PC-3 (cell line): Measurements from ENCODE around the gene SLC35A4. TPM values are rescaled to one million over a fixed set of nuclear protein-coding genes. Genes with fewer than 3 reads are reported as not detected.

ENCODE experiments used
- ATAC-seq: fragments of 200-7000 bp; cut with Tn5 transposase; 2 replicates; pipeline ENCODE4 v1.9.1; 2020; ENCODE audit warnings: mild to moderate bottlenecking, moderate library complexity
- BruUV-seq: library from RNA; stranded (reverse); fragments of 400-500 nt; replicated peaks from 2 replicates; lab custom pipeline; 2021; lab: Mats Ljungman, UMichigan
- CTCF ChIA-PET: fragments of 300-600 bp; sonication (Branson Sonifier 250); formaldehyde crosslinking; loops from one replicate; lab custom pipeline; 2022; ENCODE audit warnings: antibody characterized with exemption; lab: Charles Lee
- POLR2A ChIA-PET: fragments of 300-600 bp; sonication (Branson Sonifier 250); formaldehyde crosslinking; loops from one replicate; lab custom pipeline; 2022; ENCODE audit warnings: antibody characterized with exemption; ENCODE audit not compliant: unreplicated experiment; lab: Charles Lee
- DNase-seq: peaks from one replicate; pipeline ENCODE4 v3.0.0-alpha.2; 2015
- H2AFZ ChIP-seq: fragments of 300-600 bp; sonication (generic); 2 replicates; pipeline ENCODE4 v1.6.0; 2016; ENCODE audit warnings: antibody characterized with exemption, low read length
- H3F3A ChIP-seq: fragments of 300-600 bp; sonication (generic); one replicate; pipeline ENCODE4 v1.6.0; 2017; ENCODE audit warnings: antibody characterized with exemption, low read length, control low read depth, mild to moderate bottlenecking; ENCODE audit not compliant: unreplicated experiment
- H3K27ac ChIP-seq: fragments of 300-600 bp; sonication (generic); 2 replicates; pipeline ENCODE4 v1.5.1; 2016; ENCODE audit warnings: mild to moderate bottlenecking, low read length
- H3K27me3 ChIP-seq: fragments of 300-600 bp; sonication (generic); 2 replicates; pipeline ENCODE4 v1.6.1; 2016; ENCODE audit warnings: low read length, mixed read lengths
- H3K36me3 ChIP-seq: fragments of 300-600 bp; sonication (generic); 2 replicates; pipeline ENCODE4 v1.6.1; 2016; ENCODE audit warnings: low read depth, mixed run types, low read length, mixed read lengths
- H3K4me1 ChIP-seq: fragments of 300-600 bp; sonication (generic); 2 replicates; pipeline ENCODE4 v1.5.1; 2016; ENCODE audit warnings: low read length; ENCODE audit not compliant: insufficient read depth
- H3K4me2 ChIP-seq: fragments of 300-600 bp; sonication (generic); 2 replicates; pipeline ENCODE4 v1.6.0; 2016; ENCODE audit warnings: low read length
- H3K4me3 ChIP-seq: fragments of 300-600 bp; sonication (generic); 2 replicates; pipeline ENCODE4 v1.5.1; 2016; ENCODE audit warnings: mild to moderate bottlenecking, low read length, mixed read lengths
- H3K79me2 ChIP-seq: fragments of 300-600 bp; sonication (generic); 2 replicates; pipeline ENCODE4 v1.6.1; 2017; ENCODE audit warnings: low read length, mixed read lengths
- H3K9ac ChIP-seq: fragments of 300-600 bp; sonication (generic); 2 replicates; pipeline ENCODE4 v1.6.0; 2016; ENCODE audit warnings: mild to moderate bottlenecking, low read length
- H3K9me2 ChIP-seq: fragments of 300-600 bp; sonication (generic); replicated peaks from 2 replicates; pipeline ENCODE4 v1.6.1; 2016; ENCODE audit warnings: mixed run types, low read length, mixed read lengths
- H3K9me3 ChIP-seq: fragments of 300-600 bp; sonication (generic); 2 replicates; pipeline ENCODE4 v1.6.1; 2016; ENCODE audit warnings: low read length, mixed read lengths
- H4K20me1 ChIP-seq: fragments of 300-600 bp; sonication (generic); 2 replicates; pipeline ENCODE4 v1.6.1; 2016; ENCODE audit warnings: low read length, mixed read lengths
- CTCF ChIP-seq: fragments of 300-600 bp; sonication (generic); conservative IDR thresholded peaks from 2 replicates; pipeline ENCODE4 v1.5.1; 2017; ENCODE audit warnings: antibody characterized with exemption, low read depth, mild to moderate bottlenecking, low read length
- EZH2 ChIP-seq: fragments of 300-600 bp; sonication (generic); IDR thresholded peaks from one replicate; pipeline ENCODE4 v1.6.1; 2017; ENCODE audit warnings: antibody characterized with exemption, mild to moderate bottlenecking, low read length; ENCODE audit not compliant: unreplicated experiment
- EZH2phosphoT487 ChIP-seq: fragments of 300-600 bp; sonication (generic); IDR thresholded peaks from 2 replicates; pipeline ENCODE4 v1.6.1; 2018; ENCODE audit warnings: mild to moderate bottlenecking, antibody characterized with exemption, low read length, borderline replicate concordance
- intact Hi-C: fragments of 100-400 bp; cut with micrococcal nuclease; formaldehyde crosslinking; loops from 2 replicates; pipeline ENCODE4 v1.9.0; 2023
- total RNA-seq: library from RNA; depleted of rRNA; stranded (reverse); fragments of >200 nt; gene quantifications from 2 replicates; pipeline ENCODE4 v1.2.3, GENCODE V29; 2014

SLC35A4 gene
- total RNA-seq, 1 experiment from 2014 or later = 25.0 TPM

GRCh38 chr5:140603734-140604133 is 39.1 kb downstream of the SLC35A4 start:
- TF ChIP-seq EZH2 (no peak), CTCF (no peak), EZH2phosphoT487 (no peak)
- Histone ChIP-seq H3K27ac (no peak overlapping the region), H3K9me2 (no peaks in the 10 kb centered on the region), H3K27me3 (no peaks in the 10 kb centered on the region), H3K4me2 (no peak overlapping the region), H2AFZ (no peak overlapping the region), H3K9ac (no peak overlapping the region), H3K4me3 (no peak overlapping the region), H3K4me1 (no peaks in the 10 kb centered on the region), H3F3A (no peaks in the 10 kb centered on the region), H3K79me2 (no peaks in the 10 kb centered on the region), H3K36me3 (no peaks in the 10 kb centered on the region), H3K9me3 (no peaks in the 10 kb centered on the region), H4K20me1 (no peaks in the 10 kb centered on the region)
- DNase-seq = no peak
- no TSS peak for BruUV-seq
- intact Hi-C loops = no loop called here
- no peak for ATAC-seq
- CTCF ChIA-PET = no interaction called here
- POLR2A ChIA-PET = no interaction called here

- Histone ChIP-seq H3K9me2 (no peaks in the 10 kb centered on the region), H3F3A (no peaks in the 10 kb centered on the region), H3K27me3 (no peaks in the 10 kb centered on the region), H3K27ac (no peak overlapping the region), H3K4me1 (no peaks in the 10 kb centered on the region), H3K79me2 (no peaks in the 10 kb centered on the region), H3K4me3 (no peak overlapping the region), H3K36me3 (no peaks in the 10 kb centered on the region), H3K9me3 (no peaks in the 10 kb centered on the region), H2AFZ (no peak overlapping the region), H3K9ac (no peak overlapping the region), H4K20me1 (no peaks in the 10 kb centered on the region), H3K4me2 (no peak overlapping the region)
- no peak for ATAC-seq
- intact Hi-C loops = no loop called here
- TF ChIP-seq CTCF = no peak
- TF ChIP-seq EZH2 = no peak
- TF ChIP-seq EZH2phosphoT487 = no peak
- POLR2A ChIA-PET = no interaction called here
- CTCF ChIA-PET = no interaction called here
- no TSS peak for BruUV-seq
- DNase-seq = no peak
Observed at GRCh38 chr5:140605879-140606278, 41.3 kb downstream of the SLC35A4 start.

- intact Hi-C loops = no loop called here
Observed at GRCh38 chr5:140607031-140607430, 42.4 kb downstream of the SLC35A4 start.

More at GRCh38 chr5:140607031-140607430, 42.4 kb downstream of the SLC35A4 start:
- POLR2A ChIA-PET = no interaction called here
- Histone ChIP-seq H4K20me1 (no peaks in the 10 kb centered on the region), H3K27ac (no peak overlapping the region), H3F3A (no peaks in the 10 kb centered on the region), H3K4me1 (no peaks in the 10 kb centered on the region), H3K9me2 (no peaks in the 10 kb centered on the region), H3K79me2 (no peaks in the 10 kb centered on the region), H3K36me3 (no peaks in the 10 kb centered on the region), H3K27me3 (no peaks in the 10 kb centered on the region), H3K4me3 (no peak overlapping the region), H3K9ac (no peak overlapping the region), H3K4me2 (no peak overlapping the region), H3K9me3 (no peaks in the 10 kb centered on the region), H2AFZ (no peak overlapping the region)
- no TSS peak for BruUV-seq
- ATAC-seq (no peak), DNase-seq (no peak)
- CTCF ChIA-PET = no interaction called here
- TF ChIP-seq EZH2phosphoT487 (no peak), CTCF (no peak), EZH2 (no peak)
